AG08395 (cell line): Measurements from ENCODE around the gene ZDHHC11.
"Not testable (repeated sequence)": the region's sequence is repeated elsewhere in the genome, so short reads cannot be mapped to it uniquely, and the experiment has no call there.

Experiments used
- DNase-seq: peaks from one replicate; pipeline ENCODE4 v3.0.0; 2012; ENCODE audit warnings: mixed read lengths, low spot score

Gene ZDHHC11

DNA sequence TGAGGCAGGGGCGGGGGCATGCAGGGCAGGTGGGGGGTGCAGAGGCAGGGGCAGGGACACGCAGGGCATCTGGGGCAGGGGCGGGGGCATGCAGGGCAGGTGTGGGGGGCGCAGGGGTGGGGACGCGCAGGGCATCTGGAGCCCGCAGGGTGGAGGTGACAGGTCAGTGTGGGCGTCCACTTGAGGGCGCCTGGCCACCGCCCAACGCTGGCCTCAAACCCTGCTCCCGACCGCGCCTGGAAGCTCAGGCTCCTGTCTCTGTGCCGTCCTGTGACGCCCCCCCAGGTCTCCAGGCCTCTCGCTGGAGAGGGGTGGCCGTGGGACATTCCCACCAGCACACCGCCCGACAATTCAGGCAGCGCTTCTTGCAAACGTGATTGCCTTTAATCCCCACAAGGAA, 6.9 kb downstream of the ZDHHC11 start:
- DNase-seq: not testable (repeated sequence)

DNA sequence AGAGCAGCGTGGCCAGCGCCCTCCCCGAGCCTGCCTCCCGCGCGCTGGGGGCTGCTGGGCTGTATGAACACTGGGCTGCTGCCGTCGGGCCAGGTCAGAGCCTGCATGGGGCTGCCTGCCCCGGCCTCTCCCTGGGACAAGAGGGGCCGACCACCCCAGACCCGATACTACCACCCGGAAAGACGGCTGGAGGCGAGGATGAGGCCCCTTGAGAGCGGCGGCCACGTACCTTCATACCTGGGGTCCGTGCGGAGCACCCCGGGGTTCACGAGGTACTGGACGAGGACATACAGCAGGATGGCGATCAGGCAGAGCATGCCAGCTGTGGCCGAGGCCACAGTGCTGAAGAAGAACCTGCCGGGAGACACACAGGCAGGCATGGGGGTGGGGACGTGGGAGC, 7.4 kb downstream of the ZDHHC11 start:
- DNase-seq: not testable (repeated sequence)

DNA sequence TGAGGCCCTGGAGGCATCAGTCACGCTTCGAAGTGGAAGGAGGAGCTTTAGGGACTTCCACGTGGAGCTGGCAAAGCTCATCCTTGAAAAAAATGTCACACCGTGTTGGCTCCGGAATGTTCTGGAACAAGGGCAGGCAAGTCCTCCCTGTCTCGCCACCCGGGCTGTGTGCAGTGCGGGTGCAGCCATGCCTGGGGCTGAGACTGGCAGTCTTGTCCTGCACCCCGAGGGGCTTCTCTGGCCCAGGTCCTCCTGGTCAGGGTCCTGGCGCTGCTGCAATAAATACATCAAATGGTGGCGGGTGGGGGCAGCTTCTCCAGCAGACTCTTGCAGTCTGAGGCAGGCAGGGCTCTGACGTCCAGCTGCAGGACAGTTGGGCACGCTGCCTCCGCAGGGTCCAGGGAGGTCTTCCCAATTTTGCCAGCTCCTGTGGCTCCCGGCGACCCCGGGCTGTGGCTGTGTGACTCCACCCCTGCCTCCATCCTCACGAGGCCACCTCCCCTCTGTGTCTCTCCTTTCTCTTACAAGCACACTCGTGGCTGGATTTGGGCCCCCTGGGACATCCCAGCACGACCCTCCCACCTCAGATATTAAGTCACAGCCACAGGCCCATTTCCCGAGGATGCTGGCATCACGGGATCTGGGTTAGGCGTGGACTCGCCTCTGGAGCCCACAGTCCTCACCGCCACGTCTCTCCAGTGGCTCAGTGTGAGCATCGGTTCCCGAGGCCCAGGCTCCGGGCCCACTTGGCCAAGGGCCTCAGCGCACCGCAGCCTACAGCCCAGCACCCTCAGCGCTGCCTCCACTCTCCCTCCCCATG, 8.2 kb downstream of the ZDHHC11 start:
- DNase-seq: not testable (repeated sequence)

DNA sequence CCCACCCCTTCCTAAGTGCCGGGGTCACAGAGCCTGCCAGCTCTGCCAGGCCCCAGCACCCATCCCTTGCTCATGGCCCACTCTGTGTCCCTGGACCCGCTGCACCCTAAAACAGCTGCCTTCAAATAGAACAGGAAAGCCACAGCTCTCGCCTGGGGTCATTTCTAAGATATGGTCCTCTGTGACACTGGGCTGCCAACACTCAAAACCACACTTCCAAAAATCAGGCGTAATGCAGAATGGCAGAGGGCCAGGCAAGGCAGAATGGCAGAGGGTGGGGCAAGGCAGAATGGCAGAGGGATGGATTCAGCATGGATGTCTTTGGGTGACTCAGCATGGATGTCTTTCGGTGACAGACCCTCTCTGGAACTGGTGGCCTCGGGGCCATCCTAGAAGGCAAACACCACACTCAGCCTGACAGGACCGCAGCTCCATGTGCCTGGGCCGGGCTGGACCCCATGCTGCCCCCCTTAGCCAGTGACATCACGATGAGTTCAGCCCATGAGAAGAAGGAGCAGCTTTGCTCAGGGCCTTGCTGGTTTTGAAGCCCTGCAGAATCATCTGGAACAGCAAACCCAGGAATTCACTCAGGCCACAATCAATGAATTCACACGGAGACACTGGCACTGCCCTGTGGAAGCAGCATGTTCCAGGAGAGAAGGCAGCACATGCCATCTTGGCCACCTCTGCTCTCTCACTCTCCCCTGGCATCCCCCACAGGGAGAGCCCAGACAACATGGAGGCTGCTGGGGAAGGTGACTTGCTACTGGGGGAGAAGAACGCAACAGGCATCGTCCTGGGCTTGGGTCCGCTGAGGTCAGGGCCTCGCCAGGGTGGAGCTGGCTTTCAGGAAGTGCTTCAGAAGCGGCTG, 9.0 kb downstream of the ZDHHC11 start:
- peak; percentile 8 for DNase-seq

DNA sequence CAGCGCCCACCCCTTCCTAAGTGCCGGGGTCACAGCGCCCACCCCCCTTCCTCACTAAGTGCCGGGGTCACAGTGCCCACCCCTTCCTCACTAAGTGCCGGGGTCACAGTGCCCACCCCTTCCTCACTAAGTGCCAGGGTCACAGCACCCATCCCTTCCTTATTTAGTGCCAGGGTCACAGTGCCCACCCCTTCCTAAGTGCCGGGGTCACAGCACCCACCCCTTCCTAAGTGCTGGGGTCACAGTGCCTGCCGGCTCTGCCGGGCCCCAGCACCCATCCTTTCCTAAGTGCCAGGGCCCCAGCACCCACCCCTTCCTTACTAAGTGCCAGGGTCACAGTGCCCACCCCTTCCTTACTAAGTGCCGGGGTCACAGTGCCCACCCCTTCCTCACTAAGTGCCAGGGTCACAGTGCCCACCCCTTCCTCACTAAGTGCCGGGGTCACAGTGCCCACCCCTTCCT, 9.8 kb downstream of the ZDHHC11 start:
- not testable (repeated sequence) for DNase-seq

DNA sequence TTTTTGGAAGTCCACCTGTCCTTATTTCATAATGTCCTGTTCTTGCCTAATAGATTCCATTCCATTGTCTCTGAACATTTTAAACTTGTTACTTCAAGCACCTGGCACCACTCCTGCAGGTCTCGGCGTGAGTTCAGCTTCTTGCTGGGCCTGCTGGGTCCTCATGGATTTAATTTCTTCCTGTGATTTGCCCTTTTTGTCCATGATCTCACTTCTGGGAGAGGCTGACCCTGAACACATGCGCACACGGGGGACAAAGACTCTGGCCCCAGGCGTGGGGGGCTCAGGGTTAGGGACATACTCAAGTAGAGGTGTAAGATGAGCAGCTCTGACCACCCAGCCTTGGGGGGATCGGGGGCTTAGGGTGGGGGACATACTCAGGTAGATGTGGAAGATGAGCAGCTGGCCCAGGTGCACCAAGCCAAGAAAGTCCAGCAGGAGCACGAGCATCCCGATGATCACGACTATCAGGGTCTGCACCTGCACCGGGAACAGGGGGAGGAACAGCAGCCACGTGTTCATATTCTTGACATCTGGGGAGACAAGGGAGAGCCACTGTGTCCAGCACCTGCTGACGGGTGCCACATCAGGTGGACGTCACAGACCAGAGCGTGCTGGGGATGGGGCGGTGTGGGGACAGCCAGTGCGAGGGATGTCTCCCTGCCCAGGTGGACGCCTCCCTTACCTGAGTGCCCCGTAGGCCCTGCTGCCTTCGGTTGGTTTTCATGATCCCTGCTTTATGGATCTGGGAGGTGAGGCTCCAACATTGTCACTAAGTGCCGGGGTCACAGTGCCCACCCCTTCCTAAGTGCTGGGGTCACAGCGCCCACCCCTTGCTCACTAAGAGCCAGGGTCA, 10.4 kb downstream of the ZDHHC11 start:
- DNase-seq: not testable (repeated sequence)

DNA sequence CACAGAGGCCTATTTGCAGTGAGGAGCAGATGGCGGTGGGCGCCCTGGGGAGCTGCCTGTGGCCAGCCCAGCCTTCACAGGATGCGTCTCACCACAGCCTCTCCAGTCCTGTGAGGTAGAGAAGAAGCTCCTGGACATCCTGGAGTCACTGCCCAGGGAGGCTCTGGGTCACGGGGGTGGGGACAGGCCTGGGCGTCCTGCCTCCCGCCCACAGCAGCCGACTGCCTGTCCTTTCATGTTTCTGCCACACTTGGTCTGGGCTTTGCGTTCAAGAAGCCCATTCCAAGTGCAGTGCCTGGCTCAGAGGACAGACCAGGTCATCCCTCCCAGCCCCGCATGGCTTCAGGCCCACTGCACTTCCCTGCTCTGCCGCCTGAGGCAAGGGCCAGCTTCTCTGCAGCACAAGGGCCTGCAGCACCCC, 12.3 kb downstream of the ZDHHC11 start:
- not testable (repeated sequence) for DNase-seq

DNA sequence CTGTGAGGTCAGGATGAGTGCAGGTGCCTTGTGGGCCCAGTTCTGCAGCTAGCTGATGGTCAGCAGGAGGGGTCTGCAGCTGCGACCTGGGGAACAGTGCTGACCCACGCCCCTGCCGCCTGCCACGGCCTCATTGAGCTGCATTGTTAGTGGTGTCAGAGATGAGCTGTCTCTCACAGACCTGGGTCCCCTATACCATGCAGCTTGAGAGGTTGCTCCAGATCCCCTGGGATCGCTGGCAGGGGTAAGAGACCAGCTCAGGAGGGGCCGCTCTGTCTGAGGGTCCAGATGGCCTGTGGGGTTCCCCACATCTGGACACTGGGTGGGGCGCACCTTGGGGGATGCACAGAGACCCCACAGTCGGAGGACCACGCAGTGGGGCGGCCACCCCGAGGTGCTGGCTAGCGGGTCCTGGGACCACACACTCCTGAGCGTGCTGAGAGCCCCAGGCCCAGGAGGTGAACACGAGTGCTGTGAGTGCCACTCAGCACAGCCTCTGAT, 13.1 kb downstream of the ZDHHC11 start:
- DNase-seq: not testable (repeated sequence)

DNA sequence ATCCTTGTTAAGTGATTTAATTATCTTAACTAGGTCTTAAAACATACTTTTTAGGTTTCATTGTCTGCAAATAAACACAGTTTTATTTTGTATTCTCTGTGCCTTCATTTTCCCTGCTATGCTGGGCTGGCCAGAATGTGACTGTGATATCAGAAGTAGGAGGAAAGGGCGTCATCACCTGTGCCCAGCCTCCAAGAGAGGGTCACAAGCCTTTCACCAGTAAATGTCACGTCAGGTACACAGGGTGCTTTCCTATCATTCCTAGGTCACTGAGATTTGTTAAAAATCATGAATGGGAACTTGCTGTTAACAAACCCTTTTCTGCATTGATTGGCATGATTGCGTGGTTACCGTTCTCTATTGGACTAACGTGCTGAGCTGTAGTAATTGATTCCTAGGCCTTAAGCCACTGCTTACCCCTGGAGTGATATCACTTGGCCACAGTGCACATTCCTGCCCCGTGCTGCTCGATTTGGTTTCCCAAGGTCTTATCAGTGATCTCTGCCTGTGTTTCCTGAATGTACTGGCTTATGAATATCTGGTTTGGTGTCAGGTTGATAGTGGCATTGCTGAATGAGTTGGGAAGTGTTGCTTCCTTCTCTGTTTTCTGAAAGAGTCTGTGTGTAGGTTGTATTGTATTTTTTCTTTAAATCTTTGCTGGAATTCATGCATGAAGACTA, 14.7 kb downstream of the ZDHHC11 start:
- DNase-seq: not testable (repeated sequence)

DNA sequence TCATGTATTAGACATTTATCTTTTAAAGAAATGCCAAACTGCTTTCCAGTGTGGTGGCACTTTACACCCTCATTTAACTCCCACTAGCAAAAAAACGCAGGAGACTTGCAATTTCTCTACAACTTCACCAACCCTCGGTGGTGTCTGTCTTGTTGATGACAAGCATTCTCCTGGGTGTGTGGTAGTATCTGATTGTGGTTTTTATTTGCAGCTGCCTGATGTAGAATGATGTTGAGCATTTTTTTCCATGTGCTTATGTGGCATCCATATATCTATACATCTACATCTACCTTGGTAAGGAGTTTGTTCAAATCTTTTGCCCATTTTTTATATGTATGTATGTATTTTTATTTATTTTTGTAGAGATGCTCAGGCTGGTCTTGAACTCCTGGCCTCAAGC, 16.8 kb downstream of the ZDHHC11 start:
- not testable (repeated sequence) for DNase-seq

DNA sequence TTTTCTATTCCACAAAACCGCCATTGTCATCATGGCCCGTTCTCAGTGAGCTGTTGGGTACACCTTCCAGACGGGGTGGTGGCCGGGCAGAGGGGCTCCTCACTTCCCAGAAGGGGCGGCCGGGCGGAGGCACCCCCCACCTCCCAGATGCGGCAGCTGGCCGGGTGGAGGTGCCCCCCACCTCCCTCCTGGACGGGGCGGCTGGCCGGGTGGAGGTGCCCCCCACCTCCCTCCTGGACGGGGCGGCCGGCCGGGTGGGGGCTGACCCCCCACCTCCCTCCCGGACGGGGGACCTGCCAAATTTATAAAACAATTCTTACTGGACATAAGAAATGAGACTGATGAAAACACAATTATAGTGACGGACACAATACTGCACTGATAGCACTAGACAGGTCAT, 22.6 kb downstream of the ZDHHC11 start:
- DNase-seq: not testable (repeated sequence)

DNA sequence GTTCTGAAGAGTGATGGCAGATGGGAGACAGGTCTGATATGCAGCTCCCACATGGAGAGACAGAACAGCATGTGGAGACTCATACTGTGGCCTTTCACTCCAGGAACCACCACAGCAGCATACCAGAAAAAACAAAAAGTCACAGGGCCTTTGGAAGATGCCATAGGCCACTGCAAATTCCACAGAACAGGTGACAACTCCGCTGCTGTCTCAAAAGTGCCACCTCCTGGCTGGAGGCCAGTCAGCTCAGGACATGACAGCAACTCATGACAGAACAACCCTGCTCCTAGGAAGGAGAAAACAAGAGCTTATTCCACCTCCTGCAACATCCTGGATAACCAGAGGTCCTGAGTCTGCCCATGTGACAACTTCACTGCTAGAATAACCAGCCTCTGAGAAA, 25.2 kb downstream of the ZDHHC11 start:
- not testable (repeated sequence) for DNase-seq

DNA sequence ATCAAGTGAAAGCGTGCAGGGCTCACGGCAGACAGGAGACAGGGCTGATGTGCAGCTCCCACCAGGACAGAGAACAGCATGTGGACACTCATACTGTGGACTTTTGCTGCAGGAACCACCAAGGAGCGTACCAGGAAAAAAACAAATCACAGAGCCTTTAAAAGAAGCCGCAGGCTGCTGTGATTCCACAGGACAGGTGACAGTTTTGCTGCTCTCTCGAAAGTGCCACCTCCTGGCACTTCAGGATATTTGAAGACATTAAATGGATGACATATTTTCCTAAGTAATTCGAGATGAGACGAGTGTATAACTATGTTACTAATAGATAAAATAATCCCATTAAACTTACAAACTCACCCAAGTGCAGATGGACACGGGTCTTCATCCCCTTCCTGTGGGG, 29.3 kb downstream of the ZDHHC11 start:
- DNase-seq: no peak

DNA sequence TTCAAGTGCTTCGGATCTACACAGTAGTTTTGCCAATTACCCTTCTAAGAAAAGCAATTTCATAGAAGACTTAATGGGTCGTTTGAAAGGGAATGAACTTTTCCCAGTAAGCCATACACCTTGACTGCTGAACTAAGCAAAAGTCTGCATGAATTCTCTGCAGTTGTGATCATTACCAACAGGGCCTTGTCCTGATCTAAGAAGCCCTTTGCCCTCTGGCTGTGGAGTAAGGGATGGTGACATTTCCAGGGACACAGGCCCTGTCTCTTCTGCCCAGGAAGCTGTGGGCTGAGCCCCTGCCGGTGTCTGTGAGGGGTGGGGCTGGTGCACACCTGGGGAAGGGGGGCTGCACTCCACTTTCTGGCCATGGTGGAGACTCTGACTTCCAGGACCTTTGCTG, 30.5 kb downstream of the ZDHHC11 start:
- no peak for DNase-seq

DNA sequence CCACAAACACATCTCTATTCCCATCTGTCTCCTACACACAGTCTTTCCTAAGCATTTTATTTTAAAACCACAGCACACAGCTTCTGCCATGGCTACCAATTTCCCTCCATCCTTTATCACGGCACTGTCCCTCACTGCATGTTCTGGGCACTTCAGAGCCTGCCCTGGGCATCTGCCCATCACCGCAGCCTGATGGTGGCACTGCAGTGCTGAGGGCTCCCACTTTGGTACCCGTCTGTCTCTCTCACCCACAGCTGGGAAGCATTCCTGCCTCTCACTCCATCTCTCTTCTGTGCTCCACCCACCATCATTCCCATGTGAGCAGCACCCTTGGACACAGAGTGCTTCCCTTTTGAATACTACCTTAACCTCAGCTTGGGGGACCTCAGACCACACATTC, 31.7 kb downstream of the ZDHHC11 start:
- DNase-seq: no peak

DNA sequence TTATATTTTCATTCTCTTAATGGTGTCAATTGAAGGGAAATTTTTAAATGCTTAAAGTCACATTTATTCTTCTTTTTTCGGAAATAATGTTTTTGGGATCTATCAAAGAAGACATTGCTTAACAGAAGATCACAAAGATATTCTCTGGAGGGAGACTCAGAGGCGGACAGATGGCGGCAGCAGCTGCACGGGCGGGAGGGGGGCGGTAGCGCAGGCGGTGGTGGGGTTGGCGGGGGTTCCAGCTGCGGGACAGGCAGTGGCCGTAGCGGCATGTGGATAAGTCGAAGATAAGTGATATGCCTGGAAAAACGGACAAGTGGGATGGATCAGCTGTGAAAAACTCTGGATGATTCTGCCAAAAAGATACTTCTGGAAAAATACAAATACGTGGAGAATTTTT, 34.6 kb downstream of the ZDHHC11 start:
- DNase-seq: no peak

DNA sequence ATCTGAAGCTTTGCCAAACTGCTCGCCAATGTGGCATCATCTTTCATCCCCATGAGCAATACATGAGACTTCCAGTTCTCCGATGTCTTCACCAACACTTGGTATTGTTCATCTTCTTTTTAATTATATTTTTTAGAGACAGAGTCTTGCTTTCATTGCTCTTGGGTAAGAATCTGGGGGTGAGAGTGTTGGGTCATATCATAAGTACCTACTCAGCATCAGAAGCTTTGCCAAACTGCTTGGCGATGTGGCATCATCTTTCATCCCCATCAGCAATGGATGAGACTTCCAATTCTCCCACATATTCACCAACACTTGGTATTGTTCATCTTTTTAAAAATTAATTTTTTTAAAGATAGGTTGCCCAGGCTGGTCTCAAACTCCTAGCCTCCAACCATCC, 35.3 kb downstream of the ZDHHC11 start:
- DNase-seq: no peak

DNA sequence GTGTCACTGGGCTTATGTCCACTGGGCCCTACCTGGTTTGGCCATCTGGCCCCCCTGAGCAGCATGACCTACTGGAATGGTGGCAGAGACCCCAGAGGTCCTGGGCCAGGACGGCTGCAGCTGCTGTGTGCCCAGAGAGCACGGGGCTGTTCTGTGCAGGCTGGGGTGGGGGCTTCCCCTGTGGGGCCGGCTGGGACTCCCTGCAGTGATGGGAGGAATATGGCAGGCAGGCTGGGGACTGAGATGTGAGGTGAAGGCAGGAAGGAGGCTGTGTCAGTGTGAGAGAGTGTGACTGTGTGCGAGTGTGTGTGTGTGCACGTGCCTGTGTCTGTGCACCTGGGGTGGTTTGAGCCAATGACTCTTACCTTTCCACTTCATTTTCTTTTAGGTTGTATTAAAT, 37.2 kb downstream of the ZDHHC11 start:
- DNase-seq: not testable (repeated sequence)

DNA sequence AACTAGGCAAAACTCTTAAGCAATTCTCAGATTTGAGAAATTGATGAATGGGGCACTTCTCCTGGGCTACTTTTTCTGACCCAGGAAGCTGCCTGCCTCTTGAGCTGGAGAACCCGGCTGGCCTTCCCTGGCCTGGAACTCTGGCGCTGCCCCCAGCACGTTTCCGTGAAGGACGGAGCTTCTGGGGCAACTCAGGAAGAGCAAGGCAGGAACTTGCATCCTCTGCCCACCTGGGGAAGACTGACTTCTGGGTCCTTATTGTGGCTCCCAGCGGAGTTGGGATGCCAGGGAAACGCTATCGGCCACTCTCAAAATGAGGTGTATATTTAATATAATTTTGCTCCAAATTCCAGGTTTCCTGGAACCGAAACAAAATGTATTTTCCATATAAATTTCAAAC, 39.4 kb downstream of the ZDHHC11 start:
- not testable (repeated sequence) for DNase-seq

DNA sequence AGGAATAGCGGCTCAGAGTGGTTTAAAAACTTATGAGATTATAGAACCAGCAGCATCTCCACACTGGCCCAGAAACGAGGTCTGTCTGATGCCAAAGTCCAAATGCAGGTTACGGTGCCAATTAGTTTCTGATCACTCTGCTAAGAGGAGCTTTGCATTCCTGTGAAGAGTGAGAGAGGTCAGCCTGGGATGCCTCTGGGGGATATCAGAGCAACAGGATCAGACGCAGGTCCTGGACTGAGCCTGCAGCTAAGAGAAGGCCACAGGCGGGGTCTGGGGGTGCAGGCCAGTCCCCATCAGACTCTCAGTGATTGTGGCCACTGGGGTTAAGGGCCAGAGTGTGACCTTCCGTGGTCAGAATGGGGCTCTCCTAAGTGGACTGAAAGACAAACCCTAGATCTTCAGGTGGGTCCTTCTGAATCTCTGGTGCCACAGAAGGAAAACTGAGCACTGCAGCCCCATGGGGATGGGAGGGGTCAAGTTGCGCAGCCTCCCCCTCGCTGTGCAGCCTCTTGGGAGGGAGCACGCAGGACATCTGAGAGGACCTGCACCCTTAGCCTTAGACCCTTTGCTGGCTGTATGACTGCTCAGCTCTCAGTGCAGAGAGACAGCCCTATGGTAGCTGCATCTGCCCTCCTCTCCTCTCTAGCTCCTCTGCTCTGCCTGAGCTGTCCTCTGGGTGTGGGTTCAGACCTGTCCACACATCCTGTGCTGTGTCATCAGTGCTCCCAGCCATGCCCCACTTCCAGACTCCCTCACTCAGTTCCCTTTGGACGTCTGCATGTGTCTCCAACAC, 42.9 kb downstream of the ZDHHC11 start:
- not testable (repeated sequence) for DNase-seq
